AG04449 (cell line): ENCODE results near the gene CHCHD10.

Experiments used
- CTCF ChIA-PET: fragments of 350-600 bp; formaldehyde crosslinking; extraction: SDS; loops from one replicate; lab custom pipeline; 2021; ENCODE audit warnings: antibody characterized with exemption; lab: Yijun Ruan, JAX
- POLR2A ChIA-PET: fragments of 400-600, 350-600 bp; formaldehyde crosslinking; extraction: SDS; loops from one replicate; lab custom pipeline; 2020; ENCODE audit warnings: antibody characterized with exemption, inconsistent platforms; lab: Yijun Ruan, JAX
- DNase-seq: peaks from one replicate; pipeline ENCODE4 v3.0.0-alpha.2; 2010; ENCODE audit warnings: low read depth, low spot score
- H3K4me3 ChIP-seq: 2 replicates; pipeline ENCODE4 v1.5.1; 2011; ENCODE audit warnings: low read depth, mild to moderate bottlenecking, control low read depth, low read length
- CTCF ChIP-seq: IDR thresholded peaks from one replicate; pipeline ENCODE4 v1.5.1; 2011; ENCODE audit warnings: mild to moderate bottlenecking, moderate library complexity, low read length, control low read depth, inconsistent platforms; ENCODE audit not compliant: insufficient read depth; ENCODE audit errors: missing control alignments

CHCHD10 gene

GRCh38 chr22:23772649-23773473, 5.1 kb upstream of the CHCHD10 start, which contains the start of gene MMP11:
Gene MMP11 (plus strand): TSS chr22:23772849. CDS start chr22:23772871, 22 bp downstream.
- peak within 1 kb of the TSS; percentile 57 for H3K4me3 ChIP-seq
- no peak for DNase-seq
- POLR2A ChIA-PET, result interaction anchor here (0.6 kb wide), 1 partner anchor 9 kb away, joined by 3 read pairs; no protein-coding TSS in a partner anchor
- CTCF ChIA-PET, result interaction anchor here (1.2 to 17.1 kb wide), 6 partner anchors 9 to 84 kb away, joined by 3 to 387 read pairs (median 8); partner anchors contain the start of genes C22orf15 and SMARCB1
- no peak for TF ChIP-seq CTCF

- DNase-seq, result no peak
- no peak for TF ChIP-seq CTCF
- CTCF ChIA-PET, result interaction anchor here (1.2 to 17.1 kb wide), 7 partner anchors 9 to 84 kb away, joined by 3 to 387 read pairs (median 4); partner anchors contain the start of genes C22orf15 and SMARCB1
- POLR2A ChIA-PET, result interaction anchor here (0.6 kb wide), 1 partner anchor 9 kb away, joined by 3 read pairs; no protein-coding TSS in a partner anchor
- H3K4me3 ChIP-seq, result peak overlapping the region; percentile 57
These were observed 4.5 kb upstream of the CHCHD10 start for GRCh38 chr22:23772315-23772648.

GRCh38 chr22:23769321-23769965, 1.7 kb upstream of the CHCHD10 start:
- CTCF ChIA-PET, result interaction anchor here (0.8 to 17.1 kb wide), 17 partner anchors 9 to 228 kb away, joined by 3 to 387 read pairs (median 6); partner anchors contain the start of genes SLC2A11, SMARCB1 and ZNF70
- no peak for TF ChIP-seq CTCF
- POLR2A ChIA-PET, result interaction anchor here (1.1 kb wide), 1 partner anchor 124 kb away, joined by 3 read pairs; the partner anchor contains the start of gene MIF
- DNase-seq, result no peak
- no peak overlapping the region for H3K4me3 ChIP-seq

GRCh38 chr22:23767303-23767672, 484 bp downstream of the CHCHD10 start:
- CTCF ChIA-PET, result interaction anchor here (0.9 to 17.1 kb wide), 14 partner anchors 9 to 144 kb away, joined by 3 to 387 read pairs (median 7); partner anchors contain the start of genes SLC2A11 and ZNF70
- peak overlapping the region; percentile 67 for H3K4me3 ChIP-seq
- TF ChIP-seq CTCF, result no peak
- POLR2A ChIA-PET, result interaction anchor here (1.0 kb wide), 1 partner anchor 127 kb away, joined by 4 read pairs; the partner anchor contains the start of gene MIF
- DNase-seq, result no peak

GRCh38 chr22:23764899-23765881, 2.6 kb downstream of the CHCHD10 start:
- no peak overlapping the region for H3K4me3 ChIP-seq
- ChIA-PET POLR2A (no interaction called here), CTCF (interaction anchor here (1.0 to 17.1 kb wide), 8 partner anchors 10 to 223 kb away, joined by 3 to 387 read pairs (median 4); partner anchors contain the start of gene ZNF70)

More at GRCh38 chr22:23764899-23765881, 2.6 kb downstream of the CHCHD10 start:
- no peak for TF ChIP-seq CTCF
- DNase-seq, result no peak
